GM21529 (cell line): ENCODE data around the gene F5.
A peak's percentile ranks its signal among the peaks of the same experiment; 100 is the strongest.
"Not testable (repeated sequence)": the region's sequence is repeated elsewhere in the genome, so short reads cannot be mapped to it uniquely, and the experiment has no call there.

Experiments used
- ATAC-seq: cut with Tn5 transposase; IDR thresholded peaks from one replicate; pipeline ENCODE4 v1.9.1; 2021; ENCODE audit not compliant: unreplicated experiment

Gene F5

DNA sequence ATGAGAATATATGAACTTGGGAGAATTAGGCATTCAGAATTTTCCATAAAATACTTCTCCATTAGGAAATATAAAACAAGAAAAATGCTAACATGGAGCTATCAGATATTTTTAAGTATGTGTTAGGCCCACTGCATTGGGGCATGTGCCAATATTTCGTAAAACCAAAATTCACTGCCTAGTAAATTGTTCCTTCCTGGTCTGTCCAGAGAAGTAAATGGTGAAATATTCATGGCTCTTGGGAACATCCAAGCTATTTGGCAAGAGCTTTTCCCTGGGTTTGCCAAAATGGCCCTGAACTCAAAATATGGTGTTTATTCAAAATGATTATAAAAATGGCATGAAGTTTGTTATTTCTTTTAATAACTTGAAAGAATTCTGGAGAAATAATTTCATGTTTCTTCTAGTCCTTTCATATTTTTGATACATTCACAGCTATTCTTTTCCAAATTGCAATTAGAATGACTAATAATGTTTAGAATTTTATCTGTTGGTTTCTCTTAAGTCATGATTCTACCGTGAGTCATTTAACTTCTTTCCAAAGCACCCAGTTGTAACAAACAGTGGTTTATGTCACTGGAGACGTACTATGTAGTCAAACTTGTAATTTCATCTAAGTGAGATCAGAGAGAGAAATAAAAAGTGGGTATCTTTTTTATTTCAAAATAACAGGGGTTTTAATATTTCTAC, 74.8 kb downstream of the F5 start:
- no peak for ATAC-seq

- no peak for ATAC-seq
These were observed 76.2 kb downstream of the F5 start for GRCh38 chr1:169510060-169510459.

GRCh38 chr1:169509354-169509753, 76.9 kb downstream of the F5 start:
- no peak for ATAC-seq

DNA sequence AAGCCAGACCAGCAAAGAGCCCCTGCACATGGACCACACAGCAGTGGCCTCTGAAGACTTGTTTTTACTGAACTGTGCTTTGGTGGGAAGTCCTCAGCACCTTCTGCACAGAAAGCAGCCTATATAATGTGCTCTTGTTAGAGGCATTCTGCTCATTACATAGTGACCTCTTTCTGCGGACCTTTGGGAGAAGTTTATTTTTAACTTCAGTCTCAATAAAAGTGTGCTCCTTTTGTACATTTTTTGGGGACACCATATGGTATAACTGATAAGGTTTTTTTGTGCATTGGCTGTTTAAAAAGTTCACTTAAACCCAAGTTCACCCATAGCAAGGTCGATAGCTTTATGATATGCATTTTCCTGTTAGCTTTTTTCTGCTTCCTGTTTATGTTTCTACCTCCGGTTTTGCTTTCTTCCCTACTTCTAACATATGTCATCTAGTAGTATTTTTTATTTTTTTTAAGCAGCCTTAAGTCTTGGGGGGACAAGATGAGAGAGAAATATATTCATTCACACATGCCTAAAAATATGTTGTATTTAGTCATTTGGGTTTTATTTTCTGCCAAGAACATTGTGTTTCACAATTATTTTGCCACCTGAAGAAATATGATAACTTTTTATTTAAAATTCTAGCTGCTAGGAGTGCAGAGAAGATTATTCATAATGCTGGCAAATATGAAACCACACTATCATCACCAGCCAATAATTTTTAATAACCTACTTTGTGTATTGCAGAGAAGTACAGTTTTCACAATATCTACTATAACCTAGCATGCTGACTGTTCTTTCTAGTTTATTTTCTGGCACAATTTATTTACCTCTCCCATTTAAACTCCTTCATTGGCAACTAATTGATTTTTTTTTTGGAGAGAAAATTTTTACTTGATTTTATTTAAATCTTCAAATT, 77.6 kb downstream of the F5 start:
- ATAC-seq, result no peak

- ATAC-seq, result no peak
These were observed 78.9 kb downstream of the F5 start for GRCh38 chr1:169507413-169507812.

- ATAC-seq, result not testable (repeated sequence)
These were observed 82.7 kb downstream of the F5 start for GRCh38 chr1:169503601-169504000.

DNA sequence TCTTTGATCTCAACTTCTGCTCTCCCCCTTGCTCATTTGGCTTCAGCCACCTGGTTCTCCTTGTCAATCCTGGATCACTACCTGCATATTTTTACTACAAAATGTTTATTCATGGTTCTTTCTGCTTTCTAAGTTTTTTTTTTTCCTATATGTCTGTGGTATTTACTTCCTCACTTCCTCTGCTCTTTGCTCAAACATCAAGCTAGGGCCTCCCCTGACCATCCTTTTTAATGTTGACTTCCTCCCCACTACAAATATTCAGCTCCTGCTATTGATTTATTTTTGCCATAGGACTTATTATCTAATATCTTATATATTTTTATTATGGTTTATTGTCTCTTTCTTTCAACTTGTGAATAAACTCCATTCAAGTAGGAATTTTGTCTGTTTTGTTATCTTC, 86.5 kb downstream of the F5 start:
- ATAC-seq, result no peak

- no peak for ATAC-seq
These were observed 89.0 kb downstream of the F5 start for GRCh38 chr1:169497317-169497716.

GRCh38 chr1:169495916-169496315, 90.4 kb downstream of the F5 start:
- ATAC-seq, result no peak

DNA sequence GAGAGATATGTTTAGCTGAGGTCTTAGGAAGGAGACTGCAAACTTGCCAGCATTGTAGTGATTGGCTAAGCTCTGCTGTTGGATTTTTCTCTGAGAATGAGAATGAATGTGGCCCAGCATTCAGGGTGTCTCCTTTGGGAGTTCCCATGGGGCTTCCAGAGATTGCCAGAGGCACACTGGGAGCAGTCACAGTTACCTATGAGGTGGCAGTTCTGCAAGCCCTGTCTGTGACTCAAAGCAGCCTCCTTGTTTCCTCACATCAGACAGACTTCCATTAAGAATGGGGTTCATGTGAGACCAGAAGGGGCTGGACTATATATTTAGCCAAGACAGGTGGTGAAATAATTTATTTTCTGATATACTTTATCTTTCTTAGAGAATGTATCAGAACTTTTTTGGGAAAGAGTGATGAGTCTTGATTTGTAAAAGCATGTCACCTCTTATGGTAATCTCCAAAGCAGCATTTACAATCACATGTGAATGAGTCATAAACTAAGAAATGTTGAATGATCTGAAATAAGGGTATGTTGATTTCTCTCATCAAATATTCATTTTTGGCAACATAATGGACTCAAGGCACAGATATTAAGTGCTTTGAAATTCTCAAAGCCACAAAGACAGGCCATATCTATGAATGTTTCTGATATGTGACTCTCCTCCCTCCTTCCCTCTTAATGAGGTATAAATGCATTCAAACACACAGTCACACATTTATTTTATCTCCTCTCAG, 91.1 kb downstream of the F5 start:
- ATAC-seq, result no peak

GRCh38 chr1:169494343-169494742, 91.9 kb downstream of the F5 start:
- ATAC-seq, result no peak

GRCh38 chr1:169493251-169493650, 93.0 kb downstream of the F5 start:
- ATAC-seq, result no peak

DNA sequence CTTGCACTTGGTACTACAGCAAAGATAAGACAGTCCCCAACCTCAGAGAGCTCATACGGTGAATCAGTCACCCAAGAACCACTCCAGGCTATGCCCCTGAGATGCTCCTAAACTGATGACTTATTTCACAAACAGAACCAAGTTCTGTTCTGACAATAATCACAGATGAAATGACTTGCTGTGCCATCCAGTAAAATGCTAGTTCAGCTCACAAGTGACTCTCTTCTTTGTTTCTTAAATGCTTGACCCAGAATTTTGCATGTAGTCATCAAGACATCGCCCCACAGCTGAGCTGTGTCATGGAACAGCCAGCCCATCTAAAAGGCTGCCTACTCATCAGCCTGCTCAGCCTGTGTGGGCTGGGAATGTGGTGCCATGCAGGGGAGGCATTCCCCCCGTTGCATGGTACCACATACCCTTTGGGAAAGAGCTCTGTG, 94.4 kb downstream of the F5 start:
- peak; percentile 69 for ATAC-seq

DNA sequence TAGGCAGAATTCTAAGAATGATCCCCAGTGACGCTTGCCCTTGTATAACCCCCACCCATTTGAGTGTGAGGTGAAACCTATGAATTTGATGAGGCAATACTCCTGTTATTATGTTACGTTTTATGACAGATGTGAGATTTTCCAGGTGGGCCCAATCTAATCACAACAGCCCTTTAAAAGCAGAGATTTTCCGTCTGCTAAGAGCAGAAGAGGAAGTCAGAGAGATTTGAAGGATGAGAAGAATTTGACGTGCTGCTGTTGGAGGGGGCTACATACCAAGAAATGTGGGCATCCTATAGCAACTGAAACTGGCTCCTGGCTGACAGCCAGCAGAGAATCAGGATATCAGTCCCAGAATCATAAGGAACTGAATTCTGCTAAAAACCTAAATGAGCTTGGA, 98.1 kb downstream of the F5 start:
- ATAC-seq, result no peak

DNA sequence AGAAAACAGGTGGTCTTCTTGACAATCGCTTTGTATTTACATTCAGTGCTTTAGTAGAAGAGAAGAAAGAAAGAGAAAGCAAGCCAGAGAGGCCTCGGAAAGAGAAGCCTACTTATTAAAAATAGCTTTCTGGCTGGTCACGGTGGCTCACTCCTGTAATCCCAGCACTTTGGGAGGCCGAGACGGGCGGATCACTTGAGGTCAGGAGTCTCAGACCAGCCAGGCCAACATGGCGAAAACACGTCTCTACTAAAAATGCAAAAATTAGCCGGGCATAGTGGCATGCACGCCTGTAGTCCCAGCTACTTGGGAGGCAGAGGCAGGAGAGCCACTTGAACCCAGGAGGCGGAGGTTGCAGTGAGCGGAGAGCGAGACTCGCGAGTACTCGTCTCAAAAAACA, 98.7 kb downstream of the F5 start:
- no peak for ATAC-seq

- ATAC-seq, result no peak
These were observed 99.1 kb downstream of the F5 start for GRCh38 chr1:169487133-169487532.

DNA sequence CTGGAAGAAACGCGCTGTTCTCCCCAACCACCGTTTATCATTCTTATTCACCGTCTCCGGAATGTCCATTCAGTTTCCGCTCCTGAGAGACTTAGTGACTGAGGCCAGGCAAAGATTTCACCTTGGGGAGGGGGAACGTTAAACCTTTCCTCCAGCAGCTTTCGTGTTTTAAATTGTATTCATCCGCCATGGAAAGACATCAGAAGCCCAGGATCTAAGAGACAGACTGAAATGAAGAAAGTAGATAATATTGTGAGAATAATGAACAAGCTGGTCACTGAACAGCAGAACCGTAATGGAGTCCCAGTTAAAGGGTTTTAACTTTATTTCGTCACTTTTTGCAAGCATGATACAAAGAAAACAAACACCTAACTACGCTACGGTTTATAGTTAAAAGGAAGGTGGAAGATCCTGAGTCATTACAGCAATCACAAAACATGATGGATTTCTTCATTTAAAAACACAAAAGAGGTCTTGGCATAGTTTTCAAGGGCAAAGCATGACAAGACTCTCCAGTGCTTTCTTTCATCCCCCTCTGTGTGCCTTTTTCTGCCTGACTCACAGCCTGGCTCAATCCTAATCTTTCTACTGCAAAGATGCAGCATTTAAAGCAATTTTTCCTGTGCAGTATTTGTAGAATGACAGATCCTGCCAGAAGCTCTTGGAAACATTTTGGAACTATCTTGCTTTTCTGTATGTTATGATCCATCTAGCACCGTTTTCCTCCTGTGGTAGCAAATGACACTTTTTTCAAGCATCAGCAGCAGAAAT, 99.8 kb downstream of the F5 start:
- ATAC-seq, result no peak

DNA sequence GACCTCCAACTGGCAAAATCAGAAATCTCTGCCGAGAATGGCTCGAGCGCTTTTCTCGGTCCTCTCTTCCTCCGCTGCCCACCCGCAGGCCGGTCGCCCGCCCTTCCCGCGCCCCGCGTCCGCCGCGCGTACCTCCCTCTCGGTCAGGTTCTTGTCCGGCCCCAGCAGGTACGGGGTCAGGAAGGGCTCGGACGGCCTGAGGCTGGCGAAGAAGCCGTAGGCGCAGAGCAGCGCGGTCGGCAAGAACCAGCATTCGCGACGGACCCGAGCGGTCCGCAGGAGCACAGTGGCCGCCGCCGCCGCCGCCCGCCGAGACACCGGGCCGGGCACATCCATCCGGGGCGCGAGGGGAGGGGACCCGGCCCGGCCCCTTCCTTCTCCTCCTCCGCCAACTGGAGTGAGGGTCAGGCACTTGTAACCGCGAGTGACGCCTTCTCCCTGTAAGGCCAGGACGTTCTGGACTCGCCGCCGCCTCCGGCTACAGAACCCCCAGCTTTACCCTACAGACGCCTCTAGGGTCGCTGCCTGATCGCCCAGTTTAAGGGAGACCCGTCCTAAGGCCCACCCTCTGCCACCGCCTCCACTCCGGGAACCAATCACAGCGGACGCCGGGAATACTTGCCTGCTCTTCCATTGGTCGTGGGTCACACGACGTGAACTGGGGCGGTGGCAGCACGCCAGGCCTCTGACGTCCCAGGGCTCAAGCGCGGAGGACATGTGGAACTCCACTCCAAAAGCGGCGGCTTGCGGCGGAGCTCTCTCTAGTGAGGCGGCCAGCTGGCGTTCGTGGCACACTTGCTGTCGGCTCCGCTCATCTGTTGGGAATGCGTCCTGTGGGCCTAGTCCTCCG, 100.6 kb downstream of the F5 start, which contains the start of gene SLC19A2:
Gene SLC19A2, minus strand, starts transcription at position 514 of the 850 bp plus-strand sequence. Its CDS starts 178 bp downstream, at position 336.
- ATAC-seq, result peak; percentile 97

DNA sequence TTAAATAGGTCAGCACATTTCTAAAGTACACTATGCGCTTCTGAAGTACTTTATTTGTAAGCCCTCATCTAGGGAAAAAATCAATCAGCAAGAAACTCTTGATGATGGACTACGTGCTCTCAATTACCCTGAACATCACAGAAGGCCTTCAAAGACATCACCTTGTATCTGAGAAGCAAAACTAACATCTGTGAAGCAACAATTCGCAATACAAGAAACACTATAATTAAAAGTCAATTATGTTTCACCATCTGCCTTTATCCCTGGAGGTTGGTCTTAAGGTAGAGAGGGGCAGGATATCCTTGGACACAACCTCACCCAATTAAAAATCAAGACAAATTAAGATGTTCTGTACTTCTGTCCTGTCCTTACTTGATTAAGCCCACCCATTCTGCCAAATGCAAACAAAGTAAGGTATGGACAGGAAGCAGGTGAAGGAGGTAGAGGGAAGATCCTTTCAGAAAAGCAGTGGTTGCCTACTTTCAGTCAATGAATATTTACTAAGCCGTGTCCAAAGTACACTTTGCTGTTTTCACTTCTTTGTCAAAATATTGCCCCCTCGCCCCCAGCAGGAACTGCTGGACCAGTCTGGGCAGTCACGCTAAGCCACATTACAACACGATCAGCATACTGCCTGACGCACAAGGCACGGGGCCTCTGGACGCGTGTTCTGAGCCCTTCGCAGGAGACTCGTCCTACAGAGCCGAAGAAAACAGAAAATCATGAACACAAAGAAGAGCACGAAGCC, 101.4 kb downstream of the F5 start:
- ATAC-seq, result peak; percentile 27
